Uterus (tissue), 2 donors: ENCODE results near the gene E2F4.

ENCODE experiments used
- CTCF ChIP-seq, 4 experiments: fragments of 200-600 bp in 2 of 4; fragments of 450-650 bp in 2 of 4; sonication (generic) in 2 of 4; IDR thresholded peaks; one replicate each; pipeline ENCODE4 v1.5.1; 2016 to 2019; ENCODE audit warnings: antibody characterized with exemption in 4 of 4, mild to moderate bottlenecking in 2 of 4, moderate library complexity in 1 of 4
- POLR2A ChIP-seq, 2 donors: fragments of 450-650 bp; IDR thresholded peaks; one replicate each; pipeline ENCODE4 v1.6.1; 2016; ENCODE audit warnings: antibody characterized with exemption in 2 of 2, mild to moderate bottlenecking in 1 of 2, moderate library complexity in 1 of 2

- no peak for TF ChIP-seq CTCF (IDR thresholded peaks at IDR 0.05)
- TF ChIP-seq POLR2A (IDR thresholded peaks at IDR 0.05): no peak
Observed at GRCh38 chr16:67190041-67190440, 1.9 kb upstream of the E2F4 start, which contains the start of gene EXOC3L1.
